ENCODE measurements around the gene GID4.
A peak's percentile ranks its signal among the peaks of the same experiment; 100 is the strongest.

Gene GID4

GRCh38 chr17:17993366-17993765 is 45.8 kb upstream of the GID4 start:
- TF ChIP-seq TCF12 (IDR thresholded peaks at IDR 0.05; ENCODE audit: low read depth): no peak
- TF ChIP-seq CREB1 (IDR thresholded peaks at IDR 0.05; ENCODE audit: low read depth): no peak
- TF ChIP-seq EGR1 (IDR thresholded peaks at IDR 0.05): no peak
- TF ChIP-seq NFIC (IDR thresholded peaks at IDR 0.05): no peak
- no peak for TF ChIP-seq RAD21 (IDR thresholded peaks at IDR 0.05; ENCODE audit: low read depth)
- no peak for TF ChIP-seq YY1 (IDR thresholded peaks at IDR 0.05; ENCODE audit: low read depth)
- TF ChIP-seq TAF1 (IDR thresholded peaks at IDR 0.05; ENCODE audit: low read depth): no peak
- TF ChIP-seq REST (IDR thresholded peaks at IDR 0.05; ENCODE audit: low read depth): no peak
- no peak for TF ChIP-seq FOXM1 (IDR thresholded peaks at IDR 0.05; ENCODE audit: borderline replicate concordance, low read depth)
- TF ChIP-seq MAX (IDR thresholded peaks at IDR 0.05): no peak
- no peak for TF ChIP-seq EP300 (IDR thresholded peaks at IDR 0.05; ENCODE audit: borderline replicate concordance)
- no peak for TF ChIP-seq TEAD4 (IDR thresholded peaks at IDR 0.05)
- TF ChIP-seq, protein P1, sequence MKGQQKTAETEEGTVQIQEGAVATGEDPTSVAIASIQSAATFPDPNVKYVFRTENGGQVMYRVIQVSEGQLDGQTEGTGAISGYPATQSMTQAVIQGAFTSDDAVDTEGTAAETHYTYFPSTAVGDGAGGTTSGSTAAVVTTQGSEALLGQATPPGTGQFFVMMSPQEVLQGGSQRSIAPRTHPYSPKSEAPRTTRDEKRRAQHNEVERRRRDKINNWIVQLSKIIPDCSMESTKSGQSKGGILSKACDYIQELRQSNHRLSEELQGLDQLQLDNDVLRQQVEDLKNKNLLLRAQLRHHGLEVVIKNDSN (IDR thresholded peaks at IDR 0.05): no peak

GRCh38 chr17:17993852-17994251 is 45.4 kb upstream of the GID4 start:
- TF ChIP-seq CREB1 (IDR thresholded peaks at IDR 0.05; ENCODE audit: low read depth) (no peak), TEAD4 (IDR thresholded peaks at IDR 0.05) (no peak), EGR1 (IDR thresholded peaks at IDR 0.05) (no peak), ZBTB7A (IDR thresholded peaks at IDR 0.05; ENCODE audit: low read depth) (no peak), NFIC (IDR thresholded peaks at IDR 0.05) (no peak), TAF1 (IDR thresholded peaks at IDR 0.05; ENCODE audit: low read depth) (no peak), RAD21 (IDR thresholded peaks at IDR 0.05; ENCODE audit: low read depth) (no peak), EP300 (IDR thresholded peaks at IDR 0.05; ENCODE audit: borderline replicate concordance) (no peak), CEBPB (IDR thresholded peaks at IDR 0.05) (no peak), REST (IDR thresholded peaks at IDR 0.05; ENCODE audit: low read depth) (no peak), TCF12 (IDR thresholded peaks at IDR 0.05; ENCODE audit: low read depth) (no peak), YY1 (IDR thresholded peaks at IDR 0.05; ENCODE audit: low read depth) (no peak), MAX (IDR thresholded peaks at IDR 0.05) (no peak), FOXM1 (IDR thresholded peaks at IDR 0.05; ENCODE audit: borderline replicate concordance, low read depth) (no peak)
- TF ChIP-seq, protein P1 (IDR thresholded peaks at IDR 0.05): no peak

DNA sequence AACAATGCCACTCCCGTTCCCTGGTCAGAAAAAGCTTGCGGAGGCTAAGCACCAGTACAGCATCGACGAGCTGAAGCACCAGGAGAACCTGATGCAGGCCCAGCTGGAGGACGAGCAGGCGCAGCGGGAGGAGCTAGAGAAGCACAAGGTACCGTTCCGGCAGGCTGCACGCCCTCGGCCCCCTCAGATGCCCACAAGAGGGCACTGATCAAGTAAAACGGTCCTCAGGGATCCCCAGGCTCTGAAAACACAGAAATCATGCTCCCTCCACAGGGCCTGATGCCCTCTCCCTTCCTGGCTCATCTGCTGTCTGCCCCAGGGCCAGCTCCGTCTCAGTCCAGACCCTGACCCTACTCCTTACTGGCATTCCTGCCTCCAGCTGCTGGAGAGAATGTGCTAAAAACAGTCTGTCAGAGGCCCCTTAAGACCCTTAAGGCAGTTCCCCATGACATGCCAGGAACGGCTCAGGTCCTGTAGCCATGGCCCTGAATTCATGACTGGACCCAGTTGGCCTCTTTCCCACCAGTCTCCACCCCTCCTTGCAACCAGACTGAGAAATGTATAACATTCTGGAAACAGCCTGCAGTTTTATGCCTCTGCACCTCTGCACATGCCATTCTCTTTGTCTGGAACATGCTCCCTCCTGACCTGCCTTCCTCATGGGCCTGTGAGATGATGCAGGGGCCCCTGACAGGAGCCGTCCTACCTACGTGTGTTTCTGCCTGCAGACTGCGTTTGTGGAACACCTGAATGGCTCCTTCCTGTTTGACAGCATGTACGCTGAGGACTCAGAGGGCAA is 44.7 kb upstream of the GID4 start:
- no peak for TF ChIP-seq ZBTB7A (IDR thresholded peaks at IDR 0.05; ENCODE audit: low read depth)

DNA sequence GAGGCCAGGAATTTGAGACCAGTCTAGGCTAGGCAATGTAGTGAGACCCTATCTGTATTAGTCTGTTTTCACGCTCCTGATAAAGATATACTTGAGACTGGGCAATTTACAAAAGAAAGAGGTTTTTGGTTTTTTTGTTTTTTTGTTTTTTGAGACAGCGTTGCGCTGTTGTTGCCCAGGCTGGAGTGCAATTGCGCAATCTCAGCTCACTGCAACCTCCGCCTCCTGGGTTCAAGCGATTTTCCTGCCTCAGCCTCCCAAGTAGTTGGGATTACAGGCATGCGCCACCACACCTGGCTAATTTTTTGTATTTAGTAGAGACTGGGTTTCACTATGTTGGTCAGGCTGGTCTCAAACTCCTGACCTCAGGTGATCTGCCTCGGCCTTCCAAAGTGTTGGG is 43.3 kb upstream of the GID4 start:
- peak; percentile 75 for TF ChIP-seq CEBPB (IDR thresholded peaks at IDR 0.05)

- TF ChIP-seq TCF12 (IDR thresholded peaks at IDR 0.05; ENCODE audit: low read depth) (no peak), FOXM1 (IDR thresholded peaks at IDR 0.05; ENCODE audit: borderline replicate concordance, low read depth) (no peak), EP300 (IDR thresholded peaks at IDR 0.05; ENCODE audit: borderline replicate concordance) (no peak), CEBPB (IDR thresholded peaks at IDR 0.05) (no peak), MAX (IDR thresholded peaks at IDR 0.05) (no peak), RAD21 (IDR thresholded peaks at IDR 0.05; ENCODE audit: low read depth) (no peak), TEAD4 (IDR thresholded peaks at IDR 0.05) (no peak), EGR1 (IDR thresholded peaks at IDR 0.05) (no peak), YY1 (IDR thresholded peaks at IDR 0.05; ENCODE audit: low read depth) (no peak), CREB1 (IDR thresholded peaks at IDR 0.05; ENCODE audit: low read depth) (no peak), TAF1 (IDR thresholded peaks at IDR 0.05; ENCODE audit: low read depth) (no peak), REST (IDR thresholded peaks at IDR 0.05; ENCODE audit: low read depth) (no peak)
- TF ChIP-seq, protein P1 (IDR thresholded peaks at IDR 0.05): no peak
These were observed 40.3 kb upstream of the GID4 start for GRCh38 chr17:17998934-17999333.
